Measurements from ENCODE around the gene LRRC63.
"Not testable (repeated sequence)": the region's sequence is repeated elsewhere in the genome, so short reads cannot be mapped to it uniquely, and the experiment has no call there.

DNA sequence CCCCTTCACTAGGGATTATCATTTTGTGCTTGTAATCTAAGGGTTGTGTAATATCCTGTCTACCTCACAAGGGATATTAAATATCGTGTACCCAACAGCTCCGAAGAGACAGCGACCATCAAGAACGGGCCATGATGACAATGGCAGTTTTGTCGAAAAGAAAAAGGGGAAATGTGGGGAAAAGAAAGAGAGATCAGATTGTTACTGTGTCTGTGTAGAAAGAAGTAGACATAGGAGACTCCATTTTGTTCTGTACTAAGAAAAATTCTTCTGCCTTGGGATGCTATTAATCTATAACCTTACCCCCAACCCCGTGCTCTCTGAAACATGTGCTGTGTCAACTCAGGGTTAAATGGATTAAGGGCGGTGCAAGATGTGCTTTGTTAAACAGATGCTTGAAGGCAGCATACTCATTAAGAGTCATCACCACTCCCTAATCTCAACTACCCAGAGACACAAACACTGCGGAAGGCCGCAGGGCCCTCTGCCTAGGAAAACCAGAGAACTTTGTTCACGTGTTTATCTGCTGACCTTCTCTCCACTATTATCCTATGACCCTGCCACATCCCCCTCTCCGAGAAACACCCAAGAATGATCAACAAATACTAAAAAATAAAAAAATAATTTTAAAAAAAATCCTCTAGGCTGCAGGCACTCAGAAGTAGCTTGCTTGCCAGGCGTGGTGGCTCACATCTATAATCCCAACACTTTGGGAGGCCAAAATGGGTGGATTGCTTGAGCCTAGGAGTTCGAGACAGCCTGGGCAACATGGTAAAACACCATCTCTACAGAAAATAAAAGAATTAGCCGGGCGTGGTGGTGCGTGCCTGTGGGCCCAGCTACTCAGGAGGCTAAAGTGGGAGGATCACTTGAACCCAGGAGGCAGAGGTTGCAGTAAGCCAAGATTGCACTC, 72.4 kb downstream of the LRRC63 start:
- TF ChIP-seq POLR2AphosphoS5 (IDR thresholded peaks at IDR 0.05; ENCODE audit: low read depth, low read length); TAF1 (IDR thresholded peaks at IDR 0.05; ENCODE audit: borderline replicate concordance, low read depth, low read length); POLR2A (IDR thresholded peaks at IDR 0.05; ENCODE audit: low read depth, low read length): not testable (repeated sequence)

Measured in GM12892 (cell line).